Left renal cortex interstitium (tissue), 4 donors: ENCODE measurements around the gene FLT1. TPM values are rescaled to one million over a fixed set of nuclear protein-coding genes. Genes with fewer than 3 reads are reported as not detected.

Source experiments
- DNase-seq, 4 donors: peaks; one replicate each; pipeline ENCODE4 v3.0.0-alpha.2; 2013; ENCODE audit warnings: low read depth in 4 of 4, low spot score in 2 of 4, missing footprints in 1 of 4
- polyA plus RNA-seq, 4 donors: library from polyadenylated mRNA; unstranded; fragments of 120-200 nt; gene quantifications; one replicate each; pipeline ENCODE4 v1.2.1, GENCODE V29; 2013; ENCODE audit not compliant: insufficient read length in 4 of 4

FLT1 gene
- polyA plus RNA-seq, 4 donors = 30.4 to 51.8 (median 41.1) TPM

DNA sequence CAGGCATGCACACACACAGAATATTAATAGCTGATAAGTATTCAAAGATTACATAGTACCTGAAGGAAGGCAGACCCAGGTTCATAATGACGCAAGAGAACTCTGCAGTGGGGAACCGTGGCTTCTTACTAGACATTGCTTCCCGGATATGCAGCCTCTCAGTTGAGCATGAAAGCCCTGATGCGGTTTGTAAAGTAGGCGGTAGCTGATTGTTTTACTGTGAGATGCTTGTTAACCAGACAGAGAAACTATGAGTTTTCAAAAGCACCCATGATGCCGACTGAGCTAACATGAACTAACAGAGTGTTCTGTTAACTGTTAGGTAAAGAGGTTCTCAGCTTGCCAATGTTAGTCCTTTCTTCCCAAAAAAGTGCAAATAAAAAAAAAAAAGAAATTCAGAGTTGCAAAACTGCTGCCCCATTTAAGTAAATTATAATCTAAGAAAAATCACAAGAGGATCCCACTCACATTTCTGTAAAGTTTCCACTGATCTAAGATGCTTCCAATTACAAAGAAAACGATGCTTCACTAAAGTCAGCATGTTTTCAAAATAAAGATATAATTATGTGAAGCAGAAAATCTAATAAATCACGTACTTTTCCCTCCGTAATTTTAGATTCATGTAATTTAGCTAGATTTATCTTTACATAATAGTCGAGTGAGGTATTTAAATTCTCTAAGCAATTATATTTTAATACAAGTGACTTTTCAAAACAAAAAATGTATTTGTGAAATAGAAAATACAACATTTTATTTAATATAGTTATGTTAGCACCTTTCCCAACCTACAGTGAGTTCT, 2.2 kb downstream of the FLT1 start:
- DNase-seq = no peak

DNA sequence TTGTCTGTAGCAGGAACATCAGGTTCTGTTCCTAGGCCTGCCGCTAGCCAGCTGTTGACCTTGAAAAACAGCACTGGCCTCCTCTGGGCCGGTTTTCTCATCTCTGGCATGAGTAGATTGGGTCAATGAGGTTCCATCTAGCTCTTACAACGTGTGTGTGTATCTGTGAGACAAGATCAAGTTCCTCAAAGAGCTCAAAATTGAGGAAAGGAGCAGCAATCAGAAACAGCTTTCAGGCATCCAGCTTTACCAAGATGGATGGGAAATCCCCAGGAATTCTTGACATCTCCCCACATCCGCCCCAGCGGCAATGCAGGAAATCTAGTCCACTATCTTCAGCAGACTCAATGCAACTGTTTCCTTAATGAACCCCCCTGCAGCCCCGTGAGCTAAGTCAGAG, 4.9 kb downstream of the FLT1 start:
- DNase-seq = no peak

DNA sequence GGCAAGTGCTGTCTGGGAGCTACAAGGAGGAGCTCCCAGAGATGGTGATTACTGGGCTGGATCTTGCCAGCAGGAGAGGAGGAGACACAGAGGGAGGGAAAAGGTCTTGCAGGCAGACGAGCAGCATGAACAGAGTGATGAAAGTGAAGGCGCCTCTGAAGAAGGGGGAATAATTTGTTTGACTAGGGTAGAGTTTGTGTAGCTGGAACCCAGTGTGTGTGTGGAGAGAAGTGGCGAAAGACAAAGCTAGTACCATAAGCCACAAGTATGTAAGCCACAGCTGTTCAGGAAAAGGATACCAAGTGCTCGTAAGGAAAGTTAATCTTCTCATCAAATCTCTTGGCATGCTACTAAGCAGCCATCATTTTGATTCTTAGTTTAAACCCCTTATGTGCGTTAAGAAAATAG, 5.4 kb downstream of the FLT1 start:
- DNase-seq = no peak

DNA sequence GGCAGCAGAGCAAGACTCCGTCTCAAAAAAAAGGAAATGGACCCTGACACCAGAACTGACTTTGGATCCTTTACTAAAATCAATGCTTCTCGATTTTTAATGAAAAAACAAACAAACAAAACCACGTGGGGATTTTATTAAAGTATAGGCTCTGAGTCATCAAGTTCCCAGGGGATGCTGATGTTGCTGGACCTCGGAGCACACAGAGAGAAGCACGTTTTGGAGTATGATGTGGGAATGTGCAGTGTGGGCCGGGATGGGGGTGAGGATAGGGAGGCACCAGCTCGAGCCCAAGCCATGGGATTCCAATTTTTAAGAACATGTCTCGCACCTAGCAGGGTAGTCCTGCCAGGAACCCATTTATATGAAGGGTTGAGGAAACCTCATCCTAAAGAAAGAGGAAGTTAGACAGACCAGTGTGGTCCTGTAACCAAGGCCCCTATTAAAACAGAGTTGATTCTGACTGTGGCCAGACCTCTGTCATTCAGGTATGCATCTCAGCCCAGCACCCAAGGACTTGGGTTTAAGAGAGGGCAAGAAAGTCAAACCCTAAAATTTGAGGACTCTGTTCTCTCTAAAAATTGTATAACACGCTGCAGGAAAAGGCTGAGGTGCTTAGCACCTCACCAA, 6.4 kb downstream of the FLT1 start:
- no peak for DNase-seq

DNA sequence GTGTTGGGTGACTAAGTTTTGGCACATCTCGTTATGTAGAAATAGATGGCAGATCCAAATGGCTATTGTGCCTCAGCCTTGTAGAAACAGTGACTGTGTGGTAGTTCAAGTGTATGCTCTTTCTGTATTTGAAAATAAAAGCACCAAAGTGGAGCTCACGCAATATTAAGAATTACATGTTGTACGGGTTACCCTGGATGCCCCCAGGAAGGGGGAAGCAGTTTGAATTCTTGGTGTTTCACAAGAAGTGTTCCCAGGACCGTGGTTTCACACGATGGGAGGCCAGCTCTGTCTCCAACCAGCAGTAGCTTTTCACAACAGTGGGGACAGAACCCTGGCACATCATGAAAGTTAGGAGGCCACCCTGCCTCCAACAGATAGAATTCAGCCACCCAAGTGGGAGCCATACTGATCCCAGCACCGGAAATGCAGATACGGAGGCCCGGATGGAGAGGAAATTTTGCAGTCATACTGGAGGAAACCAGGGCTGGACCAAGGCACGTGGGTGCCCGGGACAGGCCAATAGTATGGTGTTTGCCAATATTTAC, 8.9 kb downstream of the FLT1 start:
- no peak for DNase-seq

DNA sequence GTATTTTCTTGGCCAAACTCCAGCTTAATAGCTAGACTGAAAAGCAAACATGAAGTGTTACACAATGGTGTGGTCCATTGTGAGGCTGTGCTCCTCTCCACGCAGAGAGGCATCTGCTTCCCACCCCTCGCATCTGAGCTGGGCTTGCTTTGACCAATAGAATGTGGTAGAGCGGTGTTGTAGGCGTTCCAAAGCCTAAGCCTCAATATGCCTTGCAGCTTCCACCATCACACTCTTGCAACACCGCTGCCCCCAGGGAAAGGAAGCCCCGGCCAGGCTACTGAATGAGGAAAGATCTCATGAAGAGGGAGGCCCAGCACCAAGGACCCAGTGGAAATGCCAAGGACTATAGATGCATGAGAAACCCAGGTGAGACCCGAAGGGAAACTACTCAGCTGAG, 9.4 kb downstream of the FLT1 start:
- DNase-seq = no peak

DNA sequence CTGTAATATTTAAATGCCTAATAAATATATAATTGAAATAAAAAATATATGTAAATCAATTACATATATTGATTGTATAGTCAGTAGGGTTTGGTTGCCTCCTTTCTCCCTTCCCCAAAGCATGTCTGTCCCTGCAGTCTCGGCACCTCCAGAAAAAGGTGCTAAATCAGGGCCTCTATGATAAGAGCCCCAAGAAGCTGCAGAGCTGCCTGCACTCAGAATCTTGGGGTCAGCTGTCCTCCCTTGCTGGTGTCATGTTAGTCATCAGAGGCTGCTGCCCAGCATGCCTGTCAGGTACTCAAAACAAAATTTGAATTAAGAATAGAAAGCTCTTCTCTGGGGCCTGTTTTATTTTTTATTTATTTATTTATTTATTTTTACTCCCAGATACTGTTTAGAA, 9.8 kb downstream of the FLT1 start:
- DNase-seq = no peak

DNA sequence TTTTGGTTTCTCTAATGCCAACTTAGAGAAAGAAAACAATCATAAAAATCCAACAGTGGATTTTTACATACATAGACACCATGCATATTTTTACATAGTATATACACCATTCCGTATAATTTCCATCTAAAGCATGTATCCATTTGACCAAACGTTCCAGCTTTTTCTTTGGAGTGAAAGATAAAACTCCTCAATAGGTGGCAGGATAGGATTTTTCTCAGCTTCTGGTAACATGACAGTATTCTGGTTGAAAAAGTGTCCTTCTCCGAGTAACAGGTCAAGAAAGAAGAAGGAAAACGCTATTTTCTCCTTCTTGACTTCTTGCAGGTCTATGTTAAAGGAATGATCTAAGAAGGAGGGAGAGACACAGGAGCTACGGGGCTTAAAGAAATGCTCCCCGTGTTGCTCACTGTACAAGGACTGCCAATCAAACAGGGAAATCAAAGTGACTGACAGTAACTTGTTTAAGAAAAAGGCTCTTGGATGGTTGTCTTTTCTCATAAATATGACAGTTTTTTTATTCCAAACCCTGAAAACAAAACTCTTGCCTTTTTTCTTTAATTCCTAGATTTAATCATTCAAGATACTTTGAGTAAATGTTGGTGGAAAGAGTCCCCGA, 11.5 kb downstream of the FLT1 start:
- no peak for DNase-seq

DNA sequence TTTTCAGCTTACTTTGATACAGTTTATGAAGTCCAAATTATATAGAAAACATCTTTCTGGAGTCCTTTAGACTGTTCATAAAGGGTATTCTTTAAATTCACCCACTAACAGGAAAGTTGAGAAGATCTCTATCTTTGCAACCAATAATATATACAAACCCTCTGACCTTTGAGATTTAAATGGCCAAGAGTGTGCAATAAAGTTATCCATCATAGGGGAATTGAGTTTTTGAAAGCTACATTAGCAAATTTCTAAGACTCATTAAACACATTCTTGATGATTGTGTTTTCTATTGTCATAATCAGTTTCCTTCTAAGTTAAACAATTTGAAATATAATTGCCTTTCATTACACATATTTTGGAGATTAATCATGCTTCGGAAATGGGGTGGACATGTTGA, 15.9 kb downstream of the FLT1 start:
- DNase-seq = no peak

DNA sequence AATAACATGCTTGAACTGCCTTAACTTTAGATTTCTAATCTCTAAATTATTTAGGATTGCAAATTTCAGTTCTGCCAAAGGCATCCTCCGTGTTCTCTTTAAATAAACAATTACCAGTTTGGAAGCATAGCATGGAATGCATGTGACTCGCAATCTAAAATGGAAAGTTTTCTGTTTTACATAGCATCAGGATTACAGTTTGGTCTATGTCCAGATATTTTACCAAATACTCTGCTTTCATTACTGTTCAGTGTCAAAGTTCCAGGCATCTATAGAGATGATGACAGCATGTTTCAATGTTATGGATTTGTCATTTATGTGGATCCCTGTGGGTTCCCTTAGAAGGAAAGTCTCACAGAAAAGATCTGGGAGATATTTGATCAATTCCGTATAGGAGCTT, 16.8 kb downstream of the FLT1 start:
- DNase-seq = no peak

DNA sequence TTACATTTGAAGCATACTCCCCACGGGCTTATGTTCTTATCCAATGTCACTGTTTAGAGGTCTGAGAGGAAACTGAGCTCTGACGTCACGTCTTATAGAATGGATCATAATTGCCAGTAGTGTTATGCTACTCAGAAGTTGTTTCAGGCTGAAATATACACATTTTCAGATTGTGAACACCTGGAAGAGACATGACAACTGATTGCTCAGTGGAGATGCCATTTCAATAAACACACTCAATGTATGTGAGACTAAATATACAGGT, 17.3 kb downstream of the FLT1 start:
- no peak for DNase-seq

DNA sequence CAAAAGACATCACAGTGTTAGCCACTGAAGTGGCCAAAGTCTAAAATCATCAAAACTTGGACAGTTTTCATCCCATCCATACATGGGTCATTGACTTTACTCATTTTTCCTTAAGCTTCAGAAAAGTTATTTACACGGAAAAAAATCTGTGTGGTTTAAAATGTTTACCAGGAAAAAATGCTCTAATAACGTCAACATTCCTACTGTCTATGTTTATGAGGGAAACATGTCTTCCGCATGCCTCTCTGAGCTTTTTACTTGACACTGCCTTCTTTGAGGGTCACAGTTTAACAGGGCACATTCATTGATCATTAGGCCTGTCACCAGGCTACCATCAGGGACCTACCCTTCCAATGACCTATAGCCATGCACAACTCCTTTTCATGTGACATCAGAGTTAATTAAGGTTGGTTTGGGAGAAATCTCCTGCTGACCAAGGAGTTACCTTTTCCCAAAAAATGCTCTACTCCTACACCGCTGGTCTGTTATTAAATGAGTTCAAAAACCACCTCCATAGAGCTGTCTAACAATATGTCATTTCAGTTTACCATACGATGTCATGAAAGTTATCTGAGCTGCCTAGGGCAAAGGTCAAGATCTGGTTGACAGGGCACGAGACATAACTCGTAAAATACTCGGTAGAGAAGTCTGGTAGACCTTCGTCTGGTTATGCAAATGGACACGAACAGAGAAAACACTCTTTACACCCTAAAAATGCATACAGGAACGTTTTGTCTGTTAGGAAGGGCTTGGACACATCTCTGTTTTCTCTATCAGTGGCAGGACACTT, 17.8 kb downstream of the FLT1 start:
- no peak for DNase-seq

DNA sequence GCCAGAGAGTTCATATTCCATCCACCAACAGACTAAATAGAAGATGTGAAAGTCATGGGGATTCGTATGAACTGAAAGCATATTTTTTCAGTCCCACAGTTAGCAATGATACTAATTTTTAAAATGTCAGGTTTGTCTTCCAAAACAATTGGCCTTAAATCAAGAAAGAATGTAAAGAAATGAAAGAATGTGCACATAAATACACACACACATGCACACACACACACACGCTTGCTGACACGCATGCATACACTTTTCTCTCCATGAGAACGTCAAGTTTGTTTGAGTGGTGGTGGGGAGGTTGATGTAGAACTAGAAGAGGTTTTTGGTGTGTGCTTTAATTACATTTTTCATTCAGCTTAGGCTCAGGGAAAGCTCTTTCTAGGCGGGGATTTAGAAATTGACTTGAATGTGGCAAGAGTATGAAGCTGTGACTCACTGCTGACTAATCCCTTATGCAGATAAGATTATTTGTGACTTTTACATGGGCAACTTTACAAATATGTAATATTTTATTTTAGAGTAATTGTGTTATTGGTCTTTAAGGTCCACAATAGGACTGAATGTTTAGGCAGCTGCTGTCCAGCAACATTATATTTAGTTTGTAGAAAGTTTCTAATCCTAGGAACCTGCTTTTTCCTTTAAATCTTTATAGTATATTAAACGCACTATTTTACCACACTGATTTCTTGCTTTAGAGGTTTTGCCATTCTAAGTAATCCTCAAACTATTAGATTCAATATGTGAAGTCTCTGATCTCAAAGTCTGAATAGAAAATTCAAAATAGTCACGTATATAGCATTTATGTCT, 18.8 kb downstream of the FLT1 start:
- no peak for DNase-seq

DNA sequence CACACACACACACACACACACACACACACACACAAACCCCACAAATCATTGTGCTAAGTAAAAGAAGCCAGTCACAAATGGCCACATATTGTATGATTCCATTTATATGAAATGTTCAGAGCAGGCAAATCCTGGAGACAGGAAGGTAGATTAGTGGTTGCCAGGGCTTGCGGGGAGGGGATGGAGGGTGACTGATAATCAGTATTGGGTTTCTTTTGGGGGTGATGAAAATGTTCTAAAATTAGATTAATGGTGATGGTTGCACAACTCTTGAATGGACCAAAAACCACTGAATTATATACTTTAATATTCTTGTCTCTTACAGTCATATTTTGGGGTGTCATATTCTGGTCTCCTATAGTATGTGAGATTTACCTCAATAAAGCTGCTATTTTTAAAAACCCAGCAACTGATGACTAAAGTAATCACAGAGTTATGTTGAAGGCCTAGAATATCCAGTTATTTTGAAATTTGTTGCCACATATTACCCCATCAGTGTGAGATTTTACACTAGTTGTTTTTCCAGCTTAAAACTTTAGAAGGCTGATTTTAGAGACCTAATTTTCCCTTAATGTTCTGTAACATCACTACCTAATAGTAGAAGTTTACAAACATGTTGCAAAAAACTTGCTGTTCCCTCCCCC, 20.3 kb downstream of the FLT1 start:
- no peak for DNase-seq

DNA sequence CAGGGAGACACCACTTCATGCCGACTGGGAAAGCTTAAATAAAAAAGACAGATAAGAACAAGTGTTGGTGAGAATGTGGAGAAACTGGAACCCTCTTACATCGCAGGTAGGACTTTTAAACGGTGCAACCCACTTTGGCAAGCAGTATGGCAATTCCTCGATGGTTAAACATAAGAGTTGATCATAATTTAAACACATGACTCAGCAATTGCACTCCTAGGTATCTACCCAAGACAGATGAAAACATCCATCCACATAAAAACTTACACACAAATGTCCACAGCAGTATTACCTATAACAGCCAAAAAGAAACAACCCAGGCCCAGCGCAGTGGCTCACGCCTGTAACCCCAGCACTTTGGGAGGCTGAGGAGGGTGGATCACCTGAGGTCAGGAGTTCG, 21.9 kb downstream of the FLT1 start:
- DNase-seq = no peak

DNA sequence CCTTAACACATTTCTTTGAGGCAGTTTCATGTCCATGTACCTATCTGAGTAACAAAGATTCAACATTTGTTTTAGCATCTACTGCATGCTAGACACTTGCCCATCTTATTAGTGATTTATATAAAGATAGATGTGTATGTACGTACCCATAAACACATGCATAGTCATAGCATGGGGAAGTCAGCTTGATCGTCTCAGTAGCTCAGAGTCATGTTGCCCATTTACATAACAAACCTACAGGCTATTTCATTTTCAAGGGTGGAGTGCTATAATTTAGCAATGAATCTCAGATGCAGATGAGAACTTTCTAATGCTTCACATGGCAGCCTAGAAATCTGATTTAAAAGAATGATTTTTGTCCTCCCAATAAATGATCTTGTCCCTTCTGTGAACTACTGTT, 23.5 kb downstream of the FLT1 start:
- no peak for DNase-seq

DNA sequence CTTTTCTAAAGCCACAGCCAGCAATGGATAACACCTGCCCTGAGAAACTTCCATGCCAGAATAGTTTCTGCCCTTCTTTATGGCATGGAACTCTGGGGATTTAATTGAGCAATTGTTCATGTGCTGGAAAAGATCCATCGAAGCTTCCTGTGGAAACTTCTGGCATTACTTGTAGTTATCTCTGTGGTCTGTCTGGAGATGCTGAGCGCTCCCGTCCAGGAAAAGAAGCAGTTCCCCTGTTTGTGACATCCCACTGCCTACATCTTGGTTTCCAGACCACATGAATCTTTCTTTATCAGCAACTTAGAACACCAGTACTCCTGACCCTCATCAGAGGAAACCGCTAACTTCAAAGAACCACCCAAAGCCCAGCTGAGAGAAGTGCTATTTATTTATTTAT, 24.6 kb downstream of the FLT1 start:
- DNase-seq = no peak

DNA sequence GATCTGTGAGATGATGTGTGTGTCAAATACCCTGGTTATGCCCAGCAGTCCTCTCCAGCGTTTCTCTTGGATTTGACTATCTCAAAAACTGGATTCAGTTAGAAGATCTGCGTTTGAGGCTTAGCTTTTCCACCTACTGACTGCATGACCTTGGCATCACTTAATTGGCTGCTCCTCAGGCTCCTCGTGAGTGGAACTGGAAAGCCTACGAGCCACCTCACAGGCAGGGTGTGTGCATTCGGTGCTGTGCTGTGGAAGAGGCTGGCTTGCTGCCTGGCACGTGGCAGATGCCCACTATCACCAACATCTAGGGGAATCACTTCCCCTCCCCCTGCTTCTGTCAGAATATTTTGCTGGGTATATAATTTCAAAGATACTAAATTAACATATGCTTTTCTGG, 25.6 kb downstream of the FLT1 start:
- DNase-seq = no peak

DNA sequence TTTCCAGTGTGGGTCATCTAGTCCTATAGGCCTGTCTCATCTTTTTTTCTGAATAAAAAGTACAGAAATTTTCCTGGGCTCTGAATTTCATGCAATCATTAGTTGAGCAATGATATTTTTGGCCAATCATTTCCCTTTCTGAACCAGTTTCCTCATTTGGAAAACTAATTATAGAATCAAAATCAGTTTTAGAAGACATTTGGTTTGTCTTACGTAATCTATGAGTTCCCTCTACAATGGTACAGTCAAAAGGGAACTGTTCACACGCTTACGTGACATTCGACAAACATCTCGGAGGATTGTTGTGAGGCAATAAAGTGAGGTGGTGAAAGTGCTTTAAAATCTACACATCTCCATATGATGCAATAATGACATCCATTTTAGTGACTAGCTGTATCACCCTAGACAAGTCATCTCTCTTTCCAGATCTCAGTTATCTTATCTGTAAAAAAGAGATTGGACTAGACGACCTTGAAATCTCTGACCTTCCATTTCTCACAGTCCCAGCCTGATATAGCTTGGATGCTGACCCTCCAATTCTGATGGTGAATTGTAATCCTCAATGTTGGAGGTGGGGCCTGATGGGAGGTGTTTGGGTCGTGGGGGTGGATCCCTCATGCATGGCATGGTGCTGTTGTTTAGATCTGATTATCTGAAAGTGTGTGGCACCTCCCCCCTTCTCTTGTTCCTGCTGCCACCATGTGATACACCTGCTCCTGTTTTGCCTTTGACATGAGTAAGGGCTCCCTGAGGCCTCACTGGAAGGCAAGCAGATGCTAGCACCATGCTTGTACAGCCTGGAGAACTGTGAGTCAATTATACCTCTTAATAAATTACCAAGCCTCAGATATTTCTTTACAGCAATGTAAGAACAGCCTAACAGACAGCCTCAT, 26.7 kb downstream of the FLT1 start:
- DNase-seq = no peak
